Adrenal gland (tissue), 12 donors: ENCODE data around the gene MAML2. TPM values are rescaled to one million over a fixed set of nuclear protein-coding genes. Genes with fewer than 3 reads are reported as not detected.
"Not testable (repeated sequence)": the region's sequence is repeated elsewhere in the genome, so short reads cannot be mapped to it uniquely, and the experiment has no call there.

Experiments
- DNase-seq, 7 donors: peaks; one replicate each; pipeline ENCODE4 v3.0.0-alpha.2; 2019 to 2020
- H3K27ac ChIP-seq, 5 donors: fragments of 200-600 bp; sonication (generic) in 4 of 5; 1 replicate in 3 of 5; 2 replicates in 2 of 5; pipeline versions ENCODE4 v1.5.1 to v1.8.0; 2016 to 2020; ENCODE audit warnings: mild to moderate bottlenecking in 1 of 5
- H3K27me3 ChIP-seq: fragments of 200-600 bp; 2 replicates; pipeline ENCODE4 v1.8.0; 2021
- H3K36me3 ChIP-seq, 2 donors: fragments of 200-600 bp; replicated peaks in 1 of 2; 1 replicate in 1 of 2; 2 replicates in 1 of 2; pipeline versions ENCODE4 v1.5.1 to v1.8.0; 2018 to 2022
- H3K4me1 ChIP-seq, 2 donors: fragments of 200-600 bp; replicated peaks in 1 of 2; 1 replicate in 1 of 2; 2 replicates in 1 of 2; pipeline versions ENCODE4 v1.5.1 to v1.8.0; 2018 to 2021
- H3K4me3 ChIP-seq, 4 donors: fragments of 200-600 bp; sonication (generic) in 3 of 4; one replicate each; pipeline ENCODE4 v1.5.1; 2016 to 2018
- H3K9me3 ChIP-seq, 3 donors: fragments of 200-600 bp; sonication (generic) in 1 of 3; replicated peaks in 1 of 3; 1 replicate in 2 of 3; 2 replicates in 1 of 3; pipeline versions ENCODE4 v1.5.1 to v1.8.0; 2016 to 2021
- CTCF ChIP-seq, 6 experiments: fragments of 450-650 bp in 4 of 6; fragments of 200-600 bp in 2 of 6; sonication (generic) in 1 of 6; IDR thresholded peaks; 1 replicate in 5 of 6; 2 replicates in 1 of 6; pipeline versions ENCODE4 v1.5.1 to v1.8.0; 2016 to 2021; ENCODE audit warnings: antibody characterized with exemption in 6 of 6, mild to moderate bottlenecking in 2 of 6, moderate library complexity in 1 of 6
- POLR2A ChIP-seq, 2 donors: fragments of 450-650 bp; IDR thresholded peaks; one replicate each; pipeline ENCODE4 v1.6.1; 2017; ENCODE audit warnings: antibody characterized with exemption in 2 of 2, mild to moderate bottlenecking in 2 of 2, moderate library complexity in 1 of 2
- WGBS, 4 donors: extraction: QIAGEN DNeasy Blood & Tissue Kit in 2 of 4; methylation state at CpG; one replicate each; pipeline versions ENCODE4 v1.1.5 to v1.1.7; 2013 to 2017; 5-methylcytosine and 5-hydroxymethylcytosine counted together
- intact Hi-C, 2 donors: fragments of 100-400 bp; cut with DNase I; formaldehyde crosslinking; loops; one replicate each; pipeline versions ENCODE4 v1.14.1 to v1.15.0; 2022 to 2023
- polyA plus RNA-seq, 3 donors: library from polyadenylated mRNA; stranded (reverse); fragments of 200-250 nt in 2 of 3; fragments of 350-450 nt in 1 of 3; fragmentation: Illumina TruSeq in 1 of 3; extraction: RNeasy Lipid Tissue Mini Kit (QIAGEN cat#74804) in 1 of 3; gene quantifications; one replicate each; pipeline ENCODE4 v1.2.3, GENCODE V29; 2013 to 2014
- total RNA-seq, 9 donors: library from RNA; depleted of rRNA in 4 of 9; stranded (reverse); fragments of >200 nt in 4 of 9; fragments of 120-200 nt in 1 of 9; fragmentation: NEBNext Ultra II Directional in 1 of 9; extraction: Animal tissue kit (Norgen Biotek cat#: 25700) in 1 of 9; gene quantifications; one replicate each; pipeline versions ENCODE4 v1.1.0 to v1.2.4, GENCODE V29; 2013 to 2023
- donor health status: healthy with polysubstance abuse.
- donor health status: Bipolar disorder and iron deficiency.
- donor health status: DM: yes; HTN: yes; CAD: no.
- donor health status: DM: no; HTN: no; CAD: no.
- donor health status: DM: no; HTN: no; CAD: no.
- donor health status: DM: yes; HTN: yes; CAD: no.

The MAML2 gene
- total and polyA plus RNA-seq, 12 donors, result 1.4 to 19.4 (median 7.6) TPM

- Histone ChIP-seq H3K27me3 (no peaks in the 10 kb centered on the region), H3K36me3 (no peaks in the 10 kb centered on the region), H3K4me3 (no peak overlapping the region), H3K27ac (no peak overlapping the region), H3K4me1 (peaks cover 4 to 26% of the 10 kb centered on the region in 2 donors), H3K9me3 (no peaks in the 10 kb centered on the region)
- TF ChIP-seq POLR2A (IDR thresholded peaks at IDR 0.05), result no peak
- no peak for TF ChIP-seq CTCF (IDR thresholded peaks at IDR 0.05)
- intact Hi-C loops, result no loop called here
- 68 to 92% (median 72%) methylated on average over 4 of the region's 4 CpGs for WGBS, 4 donors
- no peak for DNase-seq
Measured at GRCh38 chr11:96185220-96185768, 157.7 kb downstream of the MAML2 start.

GRCh38 chr11:96180937-96181336, 162.1 kb downstream of the MAML2 start:
- H3K36me3 ChIP-seq, DNase-seq, intact Hi-C loops, H3K27me3 ChIP-seq, H3K27ac ChIP-seq, H3K4me3 ChIP-seq, H3K4me1 ChIP-seq, H3K9me3 ChIP-seq: not testable (repeated sequence)
- WGBS, 4 donors, result 89 to 97% (median 95%) methylated on average over 3 to 4 of the region's 4 CpGs

- Histone ChIP-seq H3K9me3 (no peaks in the 10 kb centered on the region), H3K4me1 (no peaks in the 10 kb centered on the region), H3K36me3 (no peaks in the 10 kb centered on the region), H3K4me3 (no peak overlapping the region), H3K27ac (no peak overlapping the region), H3K27me3 (no peaks in the 10 kb centered on the region)
- intact Hi-C loops, result no loop called here
- no peak for DNase-seq
- TF ChIP-seq CTCF (IDR thresholded peaks at IDR 0.05) (no peak), POLR2A (IDR thresholded peaks at IDR 0.05) (no peak)
Measured at GRCh38 chr11:96180341-96180740, 162.7 kb downstream of the MAML2 start.

- Histone ChIP-seq H3K4me3 (no peak overlapping the region), H3K9me3 (no peaks in the 10 kb centered on the region), H3K4me1 (no peaks in the 10 kb centered on the region), H3K36me3 (no peaks in the 10 kb centered on the region), H3K27ac (no peak overlapping the region), H3K27me3 (no peaks in the 10 kb centered on the region)
- WGBS, 4 donors, result 86 to 98% (median 96%) methylated on average over 4 of the region's 4 CpGs
- intact Hi-C loops, result no loop called here
- TF ChIP-seq POLR2A (IDR thresholded peaks at IDR 0.05), result no peak
- no peak for TF ChIP-seq CTCF (IDR thresholded peaks at IDR 0.05)
- DNase-seq, result no peak
Measured at GRCh38 chr11:96179905-96180304, 163.1 kb downstream of the MAML2 start.

GRCh38 chr11:96178887-96179279, 164.1 kb downstream of the MAML2 start:
- intact Hi-C loops, result no loop called here

More at GRCh38 chr11:96178887-96179279, 164.1 kb downstream of the MAML2 start:
- 87 to 91% (median 90%) methylated on average over 6 of the region's 6 CpGs for WGBS, 4 donors
- no peak overlapping the region for H3K27ac ChIP-seq
- TF ChIP-seq POLR2A (IDR thresholded peaks at IDR 0.05) (no peak), CTCF (IDR thresholded peaks at IDR 0.05) (no peak)
- no peak for DNase-seq
- no peaks in the 10 kb centered on the region for H3K36me3 ChIP-seq
- no peaks in the 10 kb centered on the region for H3K4me1 ChIP-seq
- no peaks in the 10 kb centered on the region for H3K27me3 ChIP-seq
- H3K4me3 ChIP-seq, result no peak overlapping the region
- H3K9me3 ChIP-seq, result no peaks in the 10 kb centered on the region
